ENCODE measurements around the gene DNAJA4. TPM values are rescaled to one million over a fixed set of nuclear protein-coding genes. Genes with fewer than 3 reads are reported as not detected.
A peak's percentile ranks its signal among the peaks of the same experiment; 100 is the strongest.

Gene DNAJA4
- total RNA-seq, 1 donor from 2014 or later = not detected

GRCh38 chr15:78299101-78299930, 35.0 kb downstream of the DNAJA4 start, which contains the start of gene SKIC8:
Gene SKIC8 (minus strand): TSS chr15:78299609. CDS start chr15:78295686, 3,923 bp downstream.
- H3K4me1 Mint-ChIP-seq = peaks cover 29% of the 10 kb centered on the region
- peak within 1 kb of the TSS; percentile 96 for H3K27ac Mint-ChIP-seq (ENCODE audit: unreplicated experiment)
- DNase-seq (ENCODE audit: low read depth, low spot score) = peak; percentile 87
- TF ChIP-seq, protein P1, sequence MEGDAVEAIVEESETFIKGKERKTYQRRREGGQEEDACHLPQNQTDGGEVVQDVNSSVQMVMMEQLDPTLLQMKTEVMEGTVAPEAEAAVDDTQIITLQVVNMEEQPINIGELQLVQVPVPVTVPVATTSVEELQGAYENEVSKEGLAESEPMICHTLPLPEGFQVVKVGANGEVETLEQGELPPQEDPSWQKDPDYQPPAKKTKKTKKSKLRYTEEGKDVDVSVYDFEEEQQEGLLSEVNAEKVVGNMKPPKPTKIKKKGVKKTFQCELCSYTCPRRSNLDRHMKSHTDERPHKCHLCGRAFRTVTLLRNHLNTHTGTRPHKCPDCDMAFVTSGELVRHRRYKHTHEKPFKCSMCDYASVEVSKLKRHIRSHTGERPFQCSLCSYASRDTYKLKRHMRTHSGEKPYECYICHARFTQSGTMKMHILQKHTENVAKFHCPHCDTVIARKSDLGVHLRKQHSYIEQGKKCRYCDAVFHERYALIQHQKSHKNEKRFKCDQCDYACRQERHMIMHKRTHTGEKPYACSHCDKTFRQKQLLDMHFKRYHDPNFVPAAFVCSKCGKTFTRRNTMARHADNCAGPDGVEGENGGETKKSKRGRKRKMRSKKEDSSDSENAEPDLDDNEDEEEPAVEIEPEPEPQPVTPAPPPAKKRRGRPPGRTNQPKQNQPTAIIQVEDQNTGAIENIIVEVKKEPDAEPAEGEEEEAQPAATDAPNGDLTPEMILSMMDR (conservative IDR thresholded peaks at IDR 0.05) = peak; percentile 21
- H3K9me3 Mint-ChIP-seq = no peaks in the 10 kb centered on the region
- peaks cover 19% of the 10 kb centered on the region for H3K27me3 Mint-ChIP-seq (ENCODE audit: low read depth)
- H3K36me3 Mint-ChIP-seq (ENCODE audit: low read depth) = no peaks in the 10 kb centered on the region
- H3K4me3 Mint-ChIP-seq = peak within 1 kb of the TSS; percentile 97

- TF ChIP-seq, protein P1 (conservative IDR thresholded peaks at IDR 0.05) = no peak
- no peak for DNase-seq (ENCODE audit: low read depth, low spot score)
- Mint-ChIP-seq H3K9me3 (no peaks in the 10 kb centered on the region), H3K27me3 (ENCODE audit: low read depth) (peaks cover 19% of the 10 kb centered on the region), H3K4me3 (peak overlapping the region; percentile 74), H3K36me3 (ENCODE audit: low read depth) (no peaks in the 10 kb centered on the region), H3K27ac (ENCODE audit: unreplicated experiment) (no peak overlapping the region), H3K4me1 (peaks cover 34% of the 10 kb centered on the region)
Observed at GRCh38 chr15:78301326-78301725, 37.0 kb downstream of the DNAJA4 start.

GRCh38 chr15:78301828-78302227, 37.5 kb downstream of the DNAJA4 start:
- Mint-ChIP-seq H3K27me3 (ENCODE audit: low read depth) (peaks cover 19% of the 10 kb centered on the region), H3K4me1 (peaks cover 37% of the 10 kb centered on the region), H3K36me3 (ENCODE audit: low read depth) (no peaks in the 10 kb centered on the region), H3K4me3 (peak overlapping the region; percentile 74), H3K9me3 (no peaks in the 10 kb centered on the region), H3K27ac (ENCODE audit: unreplicated experiment) (no peak overlapping the region)
- no peak for DNase-seq (ENCODE audit: low read depth, low spot score)
- TF ChIP-seq, protein P1 (conservative IDR thresholded peaks at IDR 0.05) = no peak

GRCh38 chr15:78302579-78303312, 38.4 kb downstream of the DNAJA4 start:
- no peaks in the 10 kb centered on the region for H3K36me3 Mint-ChIP-seq (ENCODE audit: low read depth)
- H3K27ac Mint-ChIP-seq (ENCODE audit: unreplicated experiment) = no peak overlapping the region
- H3K4me3 Mint-ChIP-seq = peak overlapping the region; percentile 67

More at GRCh38 chr15:78302579-78303312, 38.4 kb downstream of the DNAJA4 start:
- no peaks in the 10 kb centered on the region for H3K9me3 Mint-ChIP-seq
- peaks cover 19% of the 10 kb centered on the region for H3K27me3 Mint-ChIP-seq (ENCODE audit: low read depth)
- TF ChIP-seq, protein P1 (conservative IDR thresholded peaks at IDR 0.05) = no peak
- DNase-seq (ENCODE audit: low read depth, low spot score) = no peak
- peaks cover 39% of the 10 kb centered on the region for H3K4me1 Mint-ChIP-seq
